NCI-H1930 (cell line): ENCODE data around the gene MAGOH.
"Not testable (repeated sequence)": the region's sequence is repeated elsewhere in the genome, so short reads cannot be mapped to it uniquely, and the experiment has no call there.

ENCODE experiments used
- DNase-seq, 2 experiments: peaks; one replicate each; lab custom pipeline; 2025; lab: John Stamatoyannopoulos, UW

MAGOH gene

DNA sequence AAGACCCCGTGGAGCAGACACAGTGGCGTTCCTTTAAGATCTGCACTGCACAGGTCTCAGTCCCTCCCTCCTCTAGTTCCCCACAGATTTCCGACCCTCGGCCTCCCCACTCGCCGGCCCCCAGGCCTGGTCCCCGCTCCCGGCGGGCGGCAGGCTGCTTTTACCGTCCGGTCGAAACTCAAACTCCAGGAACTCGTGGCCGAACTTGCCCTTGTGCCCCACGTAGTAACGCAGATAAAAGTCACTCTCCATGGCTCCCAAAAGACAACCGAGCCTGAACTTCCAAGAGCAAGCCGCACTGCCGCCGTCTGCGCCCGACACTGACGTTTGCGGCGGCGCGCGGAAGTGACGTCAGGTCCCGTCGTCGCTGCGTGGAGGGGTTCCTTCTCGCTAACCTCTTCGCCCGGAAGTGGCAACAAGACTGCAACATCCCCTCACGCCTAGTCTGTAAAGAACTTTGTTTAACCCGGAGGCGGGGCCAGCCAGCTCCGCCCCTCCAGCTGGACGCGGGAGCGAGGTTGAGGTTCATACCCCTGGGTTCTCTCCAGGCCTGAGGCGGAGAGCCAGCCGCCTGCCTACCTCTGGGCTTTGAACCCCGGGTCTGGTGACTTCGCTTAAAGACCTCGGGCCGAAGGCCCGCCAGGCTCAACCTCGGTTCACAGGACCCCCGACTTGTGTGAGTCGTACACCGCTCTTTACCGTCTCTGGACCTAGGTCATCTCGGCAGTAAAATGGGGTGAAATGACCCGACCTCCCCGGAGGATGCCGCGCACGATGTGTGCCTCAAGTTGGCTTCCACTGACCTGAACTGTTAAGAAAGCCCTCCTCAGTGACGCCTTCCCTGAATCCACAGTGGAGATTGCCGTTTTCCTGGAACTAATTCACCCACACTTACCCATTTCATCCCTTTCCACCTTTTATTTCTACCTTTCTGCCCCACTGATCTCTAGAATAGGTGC, at the start of gene MAGOH:
Gene MAGOH (minus strand): TSS at position 322 of the 959 bp plus-strand sequence. CDS start 70 bp downstream, at position 252.
- DNase-seq: peak; percentile 77 to 92

DNA sequence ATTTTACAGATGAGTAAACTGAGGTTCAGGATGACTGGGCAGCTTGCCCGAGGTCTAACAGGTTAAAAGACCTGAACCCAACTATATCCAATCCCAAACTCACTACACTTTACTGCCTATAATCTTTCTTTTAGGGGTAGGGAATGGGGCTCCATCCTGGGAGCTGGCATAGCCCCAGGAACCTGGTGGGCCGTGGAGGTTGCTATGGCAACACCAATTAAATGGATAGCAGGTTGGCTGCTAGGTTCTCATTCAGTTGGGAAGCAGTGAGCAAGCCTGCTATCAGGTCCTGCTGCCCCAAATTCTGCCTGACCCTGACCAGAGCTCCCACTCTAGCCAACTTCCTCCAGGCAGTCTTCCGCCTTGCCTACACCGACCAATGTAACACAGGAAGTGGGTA, 48.6 kb upstream of the MAGOH start:
- no peak for DNase-seq

DNA sequence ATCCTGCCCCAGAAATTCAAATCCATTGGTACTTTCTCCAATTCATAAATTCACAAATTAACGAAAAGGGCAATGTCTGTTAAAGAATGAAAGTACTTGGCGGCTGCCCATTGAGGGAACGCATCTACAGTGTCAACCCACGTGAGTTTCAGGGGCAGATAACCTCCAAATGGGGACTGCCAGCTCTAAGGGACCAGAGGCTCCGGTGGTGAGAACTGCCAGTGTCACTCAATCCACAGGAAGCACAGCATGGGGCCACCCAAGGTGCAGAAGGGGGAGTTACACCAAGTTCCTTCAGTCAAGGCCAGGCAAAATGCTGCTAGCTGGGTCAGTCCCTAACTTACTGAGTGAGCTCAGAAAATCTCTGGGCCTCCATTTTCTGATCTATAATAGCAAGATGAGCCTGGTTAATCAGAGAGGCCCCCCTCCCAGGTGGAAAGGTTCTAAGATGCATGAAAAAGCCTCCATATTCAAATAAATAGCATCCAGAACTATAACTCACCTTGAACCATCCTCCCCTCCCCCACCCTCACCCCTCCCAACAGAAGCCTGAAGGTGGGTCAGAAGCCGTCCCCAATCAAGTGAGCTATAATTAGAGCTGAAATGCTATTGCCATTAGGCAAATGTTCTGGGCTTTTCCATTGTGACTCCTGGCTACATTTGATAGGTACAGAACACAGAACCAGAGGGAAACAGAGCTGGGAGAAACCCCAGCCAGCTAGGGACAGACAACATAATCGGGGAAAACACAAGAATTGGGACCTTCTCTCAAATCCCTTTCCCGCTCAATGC, 47.8 kb upstream of the MAGOH start:
- DNase-seq: no peak

DNA sequence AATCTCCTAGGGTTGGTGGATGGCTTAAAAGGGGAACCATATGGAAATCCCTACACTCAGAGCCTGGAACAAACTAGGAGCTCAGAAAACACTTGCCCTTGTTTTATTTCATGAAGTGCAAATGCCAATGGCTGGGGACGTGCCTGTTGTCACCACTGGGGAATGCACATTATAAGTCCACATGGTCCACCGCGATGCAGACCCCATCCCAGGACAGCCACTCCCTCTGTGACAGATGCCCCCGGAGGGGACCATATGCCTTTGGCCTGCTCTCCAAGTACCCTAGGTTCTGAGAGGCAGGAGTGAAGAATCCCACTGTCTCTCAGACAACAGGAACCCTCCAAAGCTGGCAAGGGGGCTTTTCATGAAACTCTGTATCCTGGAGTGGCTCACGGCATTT, 47.2 kb upstream of the MAGOH start:
- no peak for DNase-seq

DNA sequence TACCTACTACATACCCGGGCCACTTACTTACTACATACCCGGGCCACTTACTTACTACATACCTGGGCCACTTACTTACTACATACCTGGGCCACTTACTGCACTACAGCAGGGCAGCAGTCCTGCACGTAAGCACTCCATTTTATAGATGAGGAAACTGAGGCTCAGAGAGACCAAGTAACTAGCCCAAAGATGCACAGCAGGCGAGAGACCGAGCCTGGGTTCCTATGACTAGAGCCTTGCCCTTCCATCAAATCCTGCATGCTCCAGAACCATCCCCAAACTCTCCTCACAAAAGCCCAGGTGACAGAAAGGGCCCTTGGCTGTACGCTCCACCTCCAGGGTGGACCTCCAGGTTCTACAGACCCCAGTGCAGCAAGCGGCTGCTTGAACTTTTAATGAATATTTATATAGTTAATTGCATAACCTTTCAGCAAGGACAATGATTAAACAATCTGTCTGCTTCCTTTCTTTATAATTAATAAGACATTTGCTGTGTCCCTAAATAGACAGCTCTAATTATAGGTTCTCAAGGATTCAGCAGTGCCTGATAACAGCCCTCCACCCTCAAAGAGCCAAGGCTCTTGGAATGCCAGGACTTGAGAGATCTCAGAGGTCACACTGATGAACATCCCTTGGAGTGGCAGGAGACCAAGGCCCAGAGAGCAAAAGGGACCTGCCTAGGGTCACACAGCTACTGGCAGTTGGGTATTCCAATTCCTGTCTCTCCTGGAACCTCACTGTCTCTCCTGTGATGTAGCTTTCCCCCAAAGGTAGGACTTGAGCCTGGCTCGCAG, 46.1 kb upstream of the MAGOH start:
- DNase-seq: no peak

DNA sequence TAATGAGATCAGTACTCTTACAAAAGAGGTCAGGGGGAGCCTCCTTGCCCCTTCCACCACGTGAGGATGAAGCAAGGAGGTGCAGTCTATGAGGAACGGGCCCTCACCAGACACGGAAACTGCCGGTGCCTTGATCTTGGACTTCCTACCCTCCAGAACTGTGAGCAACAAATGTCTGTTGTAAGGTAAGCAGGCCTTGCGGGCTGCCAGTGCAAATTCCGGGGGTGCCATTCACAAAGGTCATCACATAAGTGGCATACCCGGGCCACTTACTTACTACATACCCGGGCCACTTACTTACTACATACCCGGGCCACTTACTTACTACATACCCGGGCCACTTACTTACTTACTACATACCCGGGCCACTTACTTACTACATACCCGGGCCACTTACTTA, 44.8 kb upstream of the MAGOH start:
- DNase-seq: not testable (repeated sequence)

DNA sequence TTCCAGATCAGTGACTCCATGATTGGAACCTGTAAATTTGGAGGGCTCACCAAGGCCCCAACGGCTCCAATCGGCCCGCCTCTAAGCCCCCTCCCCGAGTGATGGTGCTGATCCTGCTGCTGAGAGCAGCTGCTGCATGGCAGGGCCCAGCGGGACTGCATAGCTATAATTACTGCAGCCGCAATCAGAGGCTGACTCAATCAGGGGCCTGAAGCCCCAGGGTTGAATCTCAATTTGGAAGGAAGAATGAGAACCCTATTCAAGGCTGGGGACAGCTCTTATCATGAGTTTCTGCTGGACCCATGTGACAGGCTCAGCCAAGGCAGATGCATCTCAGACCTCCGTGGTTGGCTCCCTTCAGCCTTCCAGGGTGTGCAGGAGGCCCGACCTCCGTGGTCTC, 42.8 kb upstream of the MAGOH start:
- DNase-seq: no peak

DNA sequence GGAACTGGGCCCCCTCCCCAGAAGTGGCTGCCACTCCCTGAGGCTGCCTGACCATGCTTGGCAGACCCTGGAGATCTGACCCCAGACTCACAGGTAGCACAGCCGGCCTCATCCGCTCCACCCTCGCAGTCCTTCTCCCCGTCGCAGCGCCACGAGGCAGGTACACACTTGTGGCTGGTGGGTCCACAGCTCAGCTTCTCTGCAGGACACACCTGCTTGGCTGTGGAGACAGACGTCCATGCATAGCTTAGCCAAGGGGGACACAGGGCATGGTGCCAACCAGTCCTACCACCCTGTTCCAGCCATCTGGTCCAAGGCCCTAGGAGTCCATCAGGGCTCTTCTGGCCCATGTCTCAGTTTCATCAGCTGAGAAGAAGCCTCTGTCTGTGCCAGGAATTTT, 42.2 kb upstream of the MAGOH start:
- DNase-seq: no peak

DNA sequence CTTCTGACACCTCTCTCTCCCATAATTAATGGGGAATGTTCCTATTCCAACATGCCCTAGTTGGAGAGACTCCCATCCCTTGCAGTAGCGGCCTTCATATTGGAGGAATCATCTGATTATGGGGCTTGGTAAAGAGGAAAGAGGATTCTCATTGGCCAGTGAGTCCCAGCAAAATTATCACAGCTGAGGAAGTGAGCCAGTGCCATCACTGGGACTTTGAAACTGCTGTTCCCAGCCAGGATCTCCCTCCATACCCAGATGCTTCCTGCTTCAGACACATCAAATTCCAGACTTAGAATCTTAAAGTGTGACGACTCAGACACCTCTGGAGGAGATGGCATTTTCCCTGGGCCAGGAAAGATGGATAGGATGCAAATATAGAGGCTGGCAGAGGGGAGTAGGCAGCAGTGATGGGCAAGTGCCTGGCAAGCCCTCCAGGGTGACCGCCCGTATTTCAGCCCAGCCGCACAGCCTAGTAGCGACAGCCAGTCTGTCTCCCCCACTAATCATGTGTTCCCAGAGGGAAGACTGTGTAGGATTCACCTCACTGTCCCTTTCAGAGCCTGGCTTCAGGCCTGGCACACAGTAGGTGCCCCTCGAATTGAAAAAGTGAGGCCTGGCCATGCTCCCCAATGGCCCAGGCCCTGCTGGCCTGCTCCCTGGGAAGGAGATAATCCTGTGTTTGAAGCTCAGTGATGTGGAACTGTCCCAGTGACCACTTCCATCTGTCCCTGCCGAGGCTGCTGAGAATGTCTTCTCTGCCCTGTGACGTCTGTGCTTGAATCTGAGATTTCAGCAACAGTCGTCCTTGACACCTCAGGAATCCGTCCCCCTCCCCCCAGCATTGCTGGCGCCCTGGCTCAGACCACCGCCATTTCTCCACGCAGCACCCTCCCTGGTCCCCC, 41.2 kb upstream of the MAGOH start:
- no peak for DNase-seq

DNA sequence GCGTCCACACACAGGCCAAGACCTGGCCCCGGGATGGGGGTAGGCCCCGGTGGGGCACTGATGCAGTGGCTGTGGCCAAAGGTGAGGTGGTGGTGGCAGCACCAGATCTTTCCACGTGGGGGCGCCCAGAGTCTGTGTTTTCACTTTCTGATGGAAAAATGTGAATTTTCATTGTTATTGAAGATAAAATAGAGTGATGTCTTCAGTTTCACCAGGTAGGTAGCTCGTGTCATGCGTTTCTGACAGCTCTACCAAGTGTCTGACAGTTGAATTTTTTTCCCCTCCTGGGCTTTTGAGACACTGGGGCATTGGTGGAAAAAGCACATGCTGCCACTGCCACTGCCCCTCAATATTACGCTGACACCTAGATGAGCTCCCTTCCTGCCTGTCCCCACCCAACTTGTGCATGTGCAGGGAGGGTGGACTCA, 40.0 kb upstream of the MAGOH start:
- no peak for DNase-seq

DNA sequence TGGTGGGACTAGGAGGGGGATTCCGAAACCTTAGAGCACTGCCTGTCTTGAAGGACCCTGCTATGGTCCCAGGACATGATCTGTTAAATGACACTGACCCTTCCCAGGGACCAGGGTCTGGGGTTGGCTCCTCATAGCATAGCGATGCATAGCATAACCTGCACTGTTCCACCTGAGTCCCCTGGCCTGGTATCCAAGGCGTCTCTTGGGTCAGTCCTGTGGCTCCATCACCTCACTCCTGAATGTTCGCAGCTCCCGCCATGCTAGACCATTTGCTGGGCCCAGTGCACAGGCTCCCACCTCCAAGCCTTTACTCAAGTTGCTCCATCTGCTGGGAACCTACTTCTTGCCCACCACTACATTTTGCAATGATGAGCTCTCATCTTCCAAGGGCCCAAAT, 39.0 kb upstream of the MAGOH start:
- no peak for DNase-seq

DNA sequence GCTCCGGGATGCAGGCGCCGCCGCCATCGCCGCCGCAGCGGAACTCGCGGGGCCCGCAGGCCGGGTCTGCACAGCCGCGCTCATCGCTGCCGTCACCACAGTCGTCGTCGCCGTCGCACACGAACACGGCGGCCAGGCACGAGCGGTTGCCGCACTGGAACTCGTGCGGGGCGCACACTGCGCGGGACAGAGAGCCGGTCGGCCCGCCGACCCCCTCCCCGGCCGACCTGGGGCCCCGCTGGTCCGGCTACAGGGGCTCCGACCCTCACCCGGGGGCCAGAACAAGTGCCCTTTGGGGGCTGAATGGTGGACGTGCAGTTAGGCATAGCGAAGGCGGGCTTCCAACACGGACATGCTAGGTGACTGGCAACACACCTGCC, 38.6 kb upstream of the MAGOH start:
- DNase-seq: no peak

DNA sequence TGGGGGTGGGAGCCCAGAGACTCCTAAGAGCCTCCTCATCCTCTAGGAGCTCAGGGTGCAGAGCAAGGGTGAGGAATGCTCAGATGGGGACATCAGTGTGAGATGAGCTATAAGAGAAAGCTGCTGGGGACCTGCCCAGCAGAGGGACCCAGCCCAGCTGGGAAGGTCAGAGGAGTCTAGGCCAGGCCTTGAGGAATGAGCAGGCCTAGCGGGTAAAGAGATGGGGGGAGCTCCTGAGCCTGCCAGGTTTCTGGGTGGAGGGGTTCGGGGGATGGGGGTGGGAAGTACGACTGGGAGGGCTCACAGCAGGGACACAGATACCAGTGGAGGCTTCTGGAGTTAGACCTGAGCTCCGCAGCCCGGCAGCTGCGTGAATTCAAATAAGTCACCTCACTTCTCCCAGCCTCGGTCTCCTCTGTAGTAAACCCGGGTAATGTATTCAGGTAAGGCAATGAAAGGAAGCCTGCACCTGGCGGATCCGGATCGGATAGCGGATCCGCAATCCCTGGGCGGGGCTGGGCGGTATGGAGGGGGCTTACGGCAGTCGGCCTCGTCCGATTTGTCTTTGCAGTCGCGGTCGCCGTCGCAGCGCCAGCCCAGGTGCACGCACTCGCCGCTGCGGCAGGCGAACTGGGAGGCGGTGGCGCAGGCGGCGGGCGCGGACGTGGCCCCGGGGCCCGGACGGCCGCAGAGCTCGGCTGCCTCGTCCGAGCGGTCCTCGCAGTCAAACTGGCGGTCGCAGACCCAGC, 38.0 kb upstream of the MAGOH start:
- no peak for DNase-seq

DNA sequence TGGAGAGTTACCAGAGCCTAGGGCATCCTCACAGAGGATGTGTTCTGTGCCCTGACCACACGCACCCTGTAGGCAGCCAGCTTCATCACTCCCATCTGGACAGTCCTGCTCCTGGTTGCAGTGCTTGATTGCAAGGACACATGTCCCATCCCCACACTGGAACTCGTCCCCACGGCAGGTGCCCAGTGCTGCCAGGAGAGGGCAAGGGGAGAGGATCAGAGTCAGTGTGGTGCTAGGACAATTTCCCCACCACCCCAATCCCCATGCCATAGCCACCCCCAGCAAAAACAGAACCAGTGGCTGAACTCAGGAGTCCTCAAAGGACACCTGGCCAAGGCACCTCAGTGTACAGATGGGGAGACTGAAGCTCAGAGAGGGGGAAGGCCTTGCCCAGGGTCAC, 37.2 kb upstream of the MAGOH start:
- no peak for DNase-seq

DNA sequence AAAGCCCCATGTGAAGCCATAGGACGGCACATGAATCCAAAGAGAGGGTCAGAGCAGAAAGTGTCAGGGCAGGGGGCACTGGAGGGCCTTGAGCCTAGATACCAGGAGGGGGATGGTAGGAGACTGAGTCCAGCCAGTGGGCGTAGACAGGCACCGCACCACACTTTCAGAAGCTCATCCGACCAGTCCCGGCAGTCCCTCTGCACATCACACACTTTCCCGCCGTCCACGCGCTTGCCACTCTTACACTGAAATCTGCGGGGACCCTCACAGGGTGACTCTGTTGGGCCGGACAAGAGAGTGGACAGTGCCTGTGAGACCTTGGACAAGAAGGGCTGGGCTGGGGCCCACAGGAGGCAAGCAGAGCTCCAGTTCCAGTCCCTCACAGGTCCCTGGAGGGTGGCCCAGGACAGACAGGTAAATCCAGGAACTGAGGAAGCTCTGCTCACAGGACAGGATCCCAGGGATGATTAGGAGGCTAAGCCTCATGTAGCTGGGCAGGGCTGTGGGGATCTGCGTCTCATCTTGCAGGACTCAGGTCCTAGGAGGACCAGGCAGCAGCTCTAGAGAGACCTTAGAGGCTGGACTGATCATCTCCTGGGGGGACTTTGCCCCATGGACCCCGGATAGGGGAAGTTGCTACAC, 36.3 kb upstream of the MAGOH start:
- DNase-seq: no peak

DNA sequence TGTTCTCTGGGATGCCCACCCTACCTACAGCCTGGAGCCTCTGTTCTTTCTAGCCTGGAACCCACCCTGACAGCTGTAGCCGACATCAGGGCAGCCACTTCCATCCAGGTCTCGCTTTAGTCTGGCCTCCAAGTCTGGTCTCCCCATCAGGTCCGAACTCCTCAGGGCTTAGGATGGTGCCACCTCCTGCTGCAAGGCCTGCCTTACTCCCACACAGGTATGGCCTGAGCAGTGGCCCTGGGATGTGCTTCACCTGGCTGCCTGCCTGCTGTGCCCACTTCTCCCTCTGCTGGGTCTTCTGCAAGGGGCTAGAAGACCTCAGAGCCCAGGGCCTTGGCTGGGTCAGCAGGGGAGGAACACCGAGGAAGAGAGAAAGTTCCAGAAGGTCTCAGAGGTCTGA, 35.7 kb upstream of the MAGOH start:
- DNase-seq: no peak

DNA sequence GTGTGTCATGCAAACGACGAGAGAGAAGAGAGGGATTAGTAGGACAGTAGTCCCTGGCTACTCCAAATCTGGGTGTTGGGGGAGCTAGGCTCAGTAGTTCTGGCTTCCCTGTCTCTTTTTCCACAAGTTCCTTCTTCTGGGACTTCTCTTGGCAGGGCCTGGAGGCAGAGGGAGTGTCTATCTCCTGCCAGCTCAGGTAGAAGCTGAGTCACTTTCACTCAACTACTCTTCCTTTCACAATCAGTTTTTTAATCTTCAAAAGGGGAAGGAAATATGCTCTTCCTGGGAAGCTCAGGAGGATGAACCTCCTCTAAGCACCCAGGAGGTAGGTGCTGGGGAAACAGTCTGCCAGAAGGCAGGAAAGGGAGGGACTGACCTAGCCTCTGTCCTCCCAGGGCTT, 35.2 kb upstream of the MAGOH start:
- no peak for DNase-seq

DNA sequence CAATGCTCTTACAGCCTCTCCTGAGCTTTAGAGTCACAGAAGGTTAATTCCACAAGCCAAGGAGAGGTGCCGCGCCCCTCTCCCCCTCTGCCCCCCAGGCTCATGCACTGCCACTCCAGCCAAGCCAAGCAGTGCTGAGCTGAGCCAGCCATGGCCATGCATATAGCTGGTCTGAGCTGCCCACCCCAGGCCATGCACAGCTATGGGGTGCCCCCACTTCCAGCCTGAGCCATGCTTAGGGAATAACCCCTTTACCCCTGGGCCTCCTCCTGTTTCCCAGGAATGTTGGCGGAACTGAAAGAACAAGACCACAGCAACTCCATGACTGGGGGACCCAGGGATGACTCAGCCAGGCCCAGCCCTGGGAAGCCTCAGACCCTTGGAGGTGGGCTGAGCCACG, 34.0 kb upstream of the MAGOH start:
- no peak for DNase-seq

DNA sequence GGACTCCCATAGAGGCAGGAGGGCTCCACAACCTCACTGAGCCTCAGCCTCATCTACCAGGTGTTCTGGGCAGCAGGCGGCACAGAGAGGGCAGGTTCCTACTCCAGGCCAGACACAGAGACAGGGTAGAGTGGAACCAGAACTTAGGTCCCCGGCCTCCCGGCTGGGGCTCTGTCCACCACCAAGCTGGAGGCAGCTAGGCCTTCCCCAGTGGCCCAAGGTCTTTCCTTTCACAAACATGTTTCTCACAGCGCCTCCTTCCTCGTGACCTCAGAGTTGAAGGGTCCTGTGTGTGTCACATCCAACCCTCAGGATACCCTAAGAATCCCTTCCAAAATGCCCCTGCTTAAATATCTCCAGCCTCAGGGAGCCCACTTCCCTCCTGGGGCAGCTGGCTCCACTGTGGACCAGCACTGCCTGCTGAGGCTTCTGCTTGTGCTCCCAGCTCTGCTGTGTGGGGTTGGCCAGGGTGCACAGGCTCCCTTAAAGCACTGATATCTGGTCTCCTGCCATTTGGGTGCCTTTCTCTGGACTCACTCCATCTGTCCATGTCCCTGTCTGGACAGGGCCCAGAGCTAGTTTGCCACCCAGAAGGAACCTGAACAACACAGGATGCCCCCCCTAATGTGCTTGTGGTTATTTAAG, 33.2 kb upstream of the MAGOH start:
- no peak for DNase-seq

DNA sequence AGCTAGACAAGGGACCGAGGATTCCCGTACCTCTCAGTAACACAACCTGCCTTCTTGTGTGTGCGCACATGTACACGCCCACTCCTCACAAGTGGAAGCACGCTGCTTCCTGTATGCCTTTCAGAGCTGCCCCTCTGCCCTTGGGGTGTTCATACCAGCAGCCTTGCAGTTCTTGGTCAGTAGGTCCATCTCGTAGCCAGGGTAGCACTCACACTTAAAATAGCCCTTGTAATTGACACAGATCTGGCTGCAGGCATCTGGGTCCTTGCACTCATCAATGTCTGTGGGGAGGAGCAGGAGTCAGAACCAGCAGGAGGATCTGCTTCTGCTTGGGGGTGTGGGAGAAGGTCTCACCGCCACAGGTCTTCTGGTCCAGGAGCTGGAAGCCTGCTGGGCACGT, 32.6 kb upstream of the MAGOH start:
- DNase-seq: no peak
